GM15510 (cell line): Measurements from ENCODE around the gene NEMP2.

Experiments used
- POLR2A ChIP-seq: IDR thresholded peaks from 3 replicates; pipeline ENCODE4 v1.6.1; 2011; ENCODE audit warnings: borderline replicate concordance; ENCODE audit not compliant: insufficient read length; ENCODE audit errors: extremely low read depth

NEMP2 gene

GRCh38 chr2:190481339-190481738, 53.2 kb downstream of the NEMP2 start:
- no peak for TF ChIP-seq POLR2A

GRCh38 chr2:190478572-190479195, 55.8 kb downstream of the NEMP2 start:
- no peak for TF ChIP-seq POLR2A

- no peak for TF ChIP-seq POLR2A
These were observed 56.7 kb downstream of the NEMP2 start for GRCh38 chr2:190477661-190478454.

- no peak for TF ChIP-seq POLR2A
These were observed 64.2 kb downstream of the NEMP2 start for GRCh38 chr2:190470256-190470826.

- no peak for TF ChIP-seq POLR2A
These were observed 64.8 kb downstream of the NEMP2 start for GRCh38 chr2:190469771-190470170.

GRCh38 chr2:190468814-190469569, 65.5 kb downstream of the NEMP2 start:
- no peak for TF ChIP-seq POLR2A

- no peak for TF ChIP-seq POLR2A
These were observed 66.9 kb downstream of the NEMP2 start for GRCh38 chr2:190467575-190468083.

GRCh38 chr2:190466819-190467446, 67.6 kb downstream of the NEMP2 start:
- TF ChIP-seq POLR2A, result no peak

GRCh38 chr2:190465060-190465459, 69.5 kb downstream of the NEMP2 start:
- no peak for TF ChIP-seq POLR2A

GRCh38 chr2:190462611-190463010, 71.9 kb downstream of the NEMP2 start:
- no peak for TF ChIP-seq POLR2A

- TF ChIP-seq POLR2A, result no peak
These were observed 72.3 kb downstream of the NEMP2 start for GRCh38 chr2:190462181-190462580.

- TF ChIP-seq POLR2A, result no peak
These were observed 74.0 kb downstream of the NEMP2 start for GRCh38 chr2:190460487-190460886.

- TF ChIP-seq POLR2A, result no peak
These were observed 74.6 kb downstream of the NEMP2 start for GRCh38 chr2:190459881-190460280.

GRCh38 chr2:190458352-190459107, 76.0 kb downstream of the NEMP2 start:
- TF ChIP-seq POLR2A, result no peak
